ENCODE measurements around the gene ARHGEF19. TPM values are rescaled to one million over a fixed set of nuclear protein-coding genes. Genes with fewer than 3 reads are reported as not detected.

ARHGEF19 gene
- total and polyA plus RNA-seq, 2 of the 13 experiments (the other 11 are each of a cell fraction or from before 2014, with no cell fraction given) = 1.7 to 1.8 TPM

GRCh38 chr1:16164213-16165072, 48.0 kb downstream of the ARHGEF19 start (continued):
- TF ChIP-seq, protein P1, sequence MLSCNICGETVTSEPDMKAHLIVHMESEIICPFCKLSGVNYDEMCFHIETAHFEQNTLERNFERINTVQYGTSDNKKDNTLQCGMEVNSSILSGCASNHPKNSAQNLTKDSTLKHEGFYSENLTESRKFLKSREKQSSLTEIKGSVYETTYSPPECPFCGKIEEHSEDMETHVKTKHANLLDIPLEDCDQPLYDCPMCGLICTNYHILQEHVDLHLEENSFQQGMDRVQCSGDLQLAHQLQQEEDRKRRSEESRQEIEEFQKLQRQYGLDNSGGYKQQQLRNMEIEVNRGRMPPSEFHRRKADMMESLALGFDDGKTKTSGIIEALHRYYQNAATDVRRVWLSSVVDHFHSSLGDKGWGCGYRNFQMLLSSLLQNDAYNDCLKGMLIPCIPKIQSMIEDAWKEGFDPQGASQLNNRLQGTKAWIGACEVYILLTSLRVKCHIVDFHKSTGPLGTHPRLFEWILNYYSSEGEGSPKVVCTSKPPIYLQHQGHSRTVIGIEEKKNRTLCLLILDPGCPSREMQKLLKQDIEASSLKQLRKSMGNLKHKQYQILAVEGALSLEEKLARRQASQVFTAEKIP (CRISPR knock-in tag; IDR thresholded peaks at IDR 0.05; ENCODE audit: borderline replicate concordance) = no peak
- TF ChIP-seq, protein P2, sequence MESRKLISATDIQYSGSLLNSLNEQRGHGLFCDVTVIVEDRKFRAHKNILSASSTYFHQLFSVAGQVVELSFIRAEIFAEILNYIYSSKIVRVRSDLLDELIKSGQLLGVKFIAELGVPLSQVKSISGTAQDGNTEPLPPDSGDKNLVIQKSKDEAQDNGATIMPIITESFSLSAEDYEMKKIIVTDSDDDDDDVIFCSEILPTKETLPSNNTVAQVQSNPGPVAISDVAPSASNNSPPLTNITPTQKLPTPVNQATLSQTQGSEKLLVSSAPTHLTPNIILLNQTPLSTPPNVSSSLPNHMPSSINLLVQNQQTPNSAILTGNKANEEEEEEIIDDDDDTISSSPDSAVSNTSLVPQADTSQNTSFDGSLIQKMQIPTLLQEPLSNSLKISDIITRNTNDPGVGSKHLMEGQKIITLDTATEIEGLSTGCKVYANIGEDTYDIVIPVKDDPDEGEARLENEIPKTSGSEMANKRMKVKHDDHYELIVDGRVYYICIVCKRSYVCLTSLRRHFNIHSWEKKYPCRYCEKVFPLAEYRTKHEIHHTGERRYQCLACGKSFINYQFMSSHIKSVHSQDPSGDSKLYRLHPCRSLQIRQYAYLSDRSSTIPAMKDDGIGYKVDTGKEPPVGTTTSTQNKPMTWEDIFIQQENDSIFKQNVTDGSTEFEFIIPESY (CRISPR knock-in tag; IDR thresholded peaks at IDR 0.05) = 0 out of 2 replicates have a peak, but pooled peaks have one; percentile 7
- peak; percentile 51 for TF ChIP-seq PHF5A (CRISPR knock-in tag; IDR thresholded peaks at IDR 0.05; ENCODE audit: low read depth, unreplicated experiment)
- no peak for TF ChIP-seq NFATC3 (CRISPR knock-in tag; IDR thresholded peaks at IDR 0.05)
- 0 out of 2 replicates have a peak, but pooled peaks have one; percentile 27 for TF ChIP-seq FOXK1 (CRISPR knock-in tag; IDR thresholded peaks at IDR 0.05; ENCODE audit: borderline replicate concordance, low read depth)
- no peak for TF ChIP-seq ZNF430 (CRISPR knock-in tag; IDR thresholded peaks at IDR 0.05)
- TF ChIP-seq, protein P3, sequence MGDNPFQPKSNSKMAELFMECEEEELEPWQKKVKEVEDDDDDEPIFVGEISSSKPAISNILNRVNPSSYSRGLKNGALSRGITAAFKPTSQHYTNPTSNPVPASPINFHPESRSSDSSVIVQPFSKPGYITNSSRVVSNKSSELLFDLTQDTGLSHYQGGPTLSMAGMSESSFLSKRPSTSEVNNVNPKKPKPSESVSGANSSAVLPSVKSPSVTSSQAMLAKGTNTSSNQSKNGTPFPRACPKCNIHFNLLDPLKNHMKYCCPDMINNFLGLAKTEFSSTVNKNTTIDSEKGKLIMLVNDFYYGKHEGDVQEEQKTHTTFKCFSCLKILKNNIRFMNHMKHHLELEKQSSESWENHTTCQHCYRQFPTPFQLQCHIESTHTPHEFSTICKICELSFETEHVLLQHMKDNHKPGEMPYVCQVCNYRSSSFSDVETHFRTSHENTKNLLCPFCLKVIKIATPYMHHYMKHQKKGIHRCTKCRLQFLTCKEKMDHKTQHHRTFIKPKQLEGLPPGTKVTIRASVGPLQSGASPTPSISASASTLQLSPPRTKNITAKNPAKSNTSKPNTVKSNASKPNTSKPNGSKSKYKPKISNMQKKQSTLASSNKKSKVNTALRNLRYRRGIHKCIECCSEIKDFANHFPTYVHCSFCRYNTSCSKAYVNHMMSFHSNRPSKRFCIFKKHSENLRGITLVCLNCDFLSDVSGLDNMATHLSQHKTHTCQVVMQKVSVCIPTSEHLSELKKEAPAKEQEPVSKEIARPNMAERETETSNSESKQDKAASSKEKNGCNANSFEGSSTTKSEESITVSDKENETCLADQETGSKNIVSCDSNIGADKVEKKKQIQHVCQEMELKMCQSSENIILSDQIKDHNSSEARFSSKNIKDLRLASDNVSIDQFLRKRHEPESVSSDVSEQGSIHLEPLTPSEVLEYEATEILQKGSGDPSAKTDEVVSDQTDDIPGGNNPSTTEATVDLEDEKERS (CRISPR knock-in tag; IDR thresholded peaks at IDR 0.05) = no peak
- TF ChIP-seq, protein P4, sequence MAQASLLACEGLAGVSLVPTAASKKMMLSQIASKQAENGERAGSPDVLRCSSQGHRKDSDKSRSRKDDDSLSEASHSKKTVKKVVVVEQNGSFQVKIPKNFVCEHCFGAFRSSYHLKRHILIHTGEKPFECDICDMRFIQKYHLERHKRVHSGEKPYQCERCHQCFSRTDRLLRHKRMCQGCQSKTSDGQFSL (CRISPR knock-in tag; IDR thresholded peaks at IDR 0.05) = peak; percentile 51; the same call in 1 of the 2 replicates
- TF ChIP-seq SPEN (CRISPR knock-in tag; IDR thresholded peaks at IDR 0.05; ENCODE audit: low read depth) = 0 out of 2 replicates have a peak, but pooled peaks have one; percentile 16
- TF ChIP-seq, protein P5, sequence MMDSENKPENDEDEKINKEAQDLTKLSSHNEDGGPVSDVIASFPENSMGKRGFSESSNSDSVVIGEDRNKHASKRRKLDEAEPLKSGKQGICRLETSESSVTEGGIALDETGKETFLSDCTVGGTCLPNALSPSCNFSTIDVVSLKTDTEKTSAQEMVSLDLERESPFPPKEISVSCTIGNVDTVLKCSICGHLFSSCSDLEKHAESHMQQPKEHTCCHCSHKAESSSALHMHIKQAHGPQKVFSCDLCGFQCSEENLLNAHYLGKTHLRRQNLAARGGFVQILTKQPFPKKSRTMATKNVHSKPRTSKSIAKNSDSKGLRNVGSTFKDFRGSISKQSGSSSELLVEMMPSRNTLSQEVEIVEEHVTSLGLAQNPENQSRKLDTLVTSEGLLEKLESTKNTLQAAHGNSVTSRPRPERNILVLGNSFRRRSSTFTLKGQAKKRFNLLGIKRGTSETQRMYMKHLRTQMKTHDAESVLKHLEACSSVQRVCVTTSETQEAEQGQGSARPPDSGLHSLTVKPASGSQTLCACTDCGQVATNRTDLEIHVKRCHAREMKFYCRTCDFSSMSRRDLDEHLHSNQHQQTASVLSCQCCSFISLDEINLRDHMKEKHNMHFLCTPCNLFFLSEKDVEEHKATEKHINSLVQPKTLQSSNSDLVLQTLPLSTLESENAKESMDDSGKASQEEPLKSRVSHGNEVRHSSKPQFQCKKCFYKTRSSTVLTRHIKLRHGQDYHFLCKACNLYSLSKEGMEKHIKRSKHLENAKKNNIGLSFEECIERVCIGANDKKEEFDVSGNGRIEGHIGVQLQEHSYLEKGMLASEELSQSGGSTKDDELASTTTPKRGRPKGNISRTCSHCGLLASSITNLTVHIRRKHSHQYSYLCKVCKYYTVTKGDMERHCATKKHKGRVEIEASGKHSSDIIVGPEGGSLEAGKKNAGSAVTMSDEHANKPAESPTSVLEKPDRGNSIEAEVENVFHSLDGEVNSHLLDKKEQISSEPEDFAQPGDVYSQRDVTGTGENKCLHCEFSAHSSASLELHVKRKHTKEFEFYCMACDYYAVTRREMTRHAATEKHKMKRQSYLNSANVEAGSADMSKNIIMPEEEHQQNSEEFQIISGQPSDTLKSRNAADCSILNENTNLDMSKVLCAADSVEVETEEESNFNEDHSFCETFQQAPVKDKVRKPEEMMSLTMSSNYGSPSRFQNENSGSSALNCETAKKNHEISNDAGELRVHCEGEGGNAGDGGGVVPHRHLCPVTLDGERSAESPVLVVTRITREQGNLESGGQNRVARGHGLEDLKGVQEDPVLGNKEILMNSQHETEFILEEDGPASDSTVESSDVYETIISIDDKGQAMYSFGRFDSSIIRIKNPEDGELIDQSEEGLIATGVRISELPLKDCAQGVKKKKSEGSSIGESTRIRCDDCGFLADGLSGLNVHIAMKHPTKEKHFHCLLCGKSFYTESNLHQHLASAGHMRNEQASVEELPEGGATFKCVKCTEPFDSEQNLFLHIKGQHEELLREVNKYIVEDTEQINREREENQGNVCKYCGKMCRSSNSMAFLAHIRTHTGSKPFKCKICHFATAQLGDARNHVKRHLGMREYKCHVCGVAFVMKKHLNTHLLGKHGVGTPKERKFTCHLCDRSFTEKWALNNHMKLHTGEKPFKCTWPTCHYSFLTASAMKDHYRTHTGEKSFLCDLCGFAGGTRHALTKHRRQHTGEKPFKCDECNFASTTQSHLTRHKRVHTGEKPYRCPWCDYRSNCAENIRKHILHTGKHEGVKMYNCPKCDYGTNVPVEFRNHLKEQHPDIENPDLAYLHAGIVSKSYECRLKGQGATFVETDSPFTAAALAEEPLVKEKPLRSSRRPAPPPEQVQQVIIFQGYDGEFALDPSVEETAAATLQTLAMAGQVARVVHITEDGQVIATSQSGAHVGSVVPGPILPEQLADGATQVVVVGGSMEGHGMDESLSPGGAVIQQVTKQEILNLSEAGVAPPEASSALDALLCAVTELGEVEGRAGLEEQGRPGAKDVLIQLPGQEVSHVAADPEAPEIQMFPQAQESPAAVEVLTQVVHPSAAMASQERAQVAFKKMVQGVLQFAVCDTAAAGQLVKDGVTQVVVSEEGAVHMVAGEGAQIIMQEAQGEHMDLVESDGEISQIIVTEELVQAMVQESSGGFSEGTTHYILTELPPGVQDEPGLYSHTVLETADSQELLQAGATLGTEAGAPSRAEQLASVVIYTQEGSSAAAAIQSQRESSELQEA (CRISPR knock-in tag; IDR thresholded peaks at IDR 0.05; ENCODE audit: not compliant biosample characterization) = no peak
- no peak for TF ChIP-seq POLR2AphosphoS5 (IDR thresholded peaks at IDR 0.05; ENCODE audit: low read depth, low read length)

Data from HepG2 (cell line).